GM18502 (cell line): ENCODE results near the gene ZMYND15.

Experiments
- ATAC-seq: cut with Tn5 transposase; IDR thresholded peaks from one replicate; pipeline ENCODE4 v1.9.1; 2021; ENCODE audit warnings: mild to moderate bottlenecking; ENCODE audit not compliant: unreplicated experiment, poor library complexity

The ZMYND15 gene

DNA sequence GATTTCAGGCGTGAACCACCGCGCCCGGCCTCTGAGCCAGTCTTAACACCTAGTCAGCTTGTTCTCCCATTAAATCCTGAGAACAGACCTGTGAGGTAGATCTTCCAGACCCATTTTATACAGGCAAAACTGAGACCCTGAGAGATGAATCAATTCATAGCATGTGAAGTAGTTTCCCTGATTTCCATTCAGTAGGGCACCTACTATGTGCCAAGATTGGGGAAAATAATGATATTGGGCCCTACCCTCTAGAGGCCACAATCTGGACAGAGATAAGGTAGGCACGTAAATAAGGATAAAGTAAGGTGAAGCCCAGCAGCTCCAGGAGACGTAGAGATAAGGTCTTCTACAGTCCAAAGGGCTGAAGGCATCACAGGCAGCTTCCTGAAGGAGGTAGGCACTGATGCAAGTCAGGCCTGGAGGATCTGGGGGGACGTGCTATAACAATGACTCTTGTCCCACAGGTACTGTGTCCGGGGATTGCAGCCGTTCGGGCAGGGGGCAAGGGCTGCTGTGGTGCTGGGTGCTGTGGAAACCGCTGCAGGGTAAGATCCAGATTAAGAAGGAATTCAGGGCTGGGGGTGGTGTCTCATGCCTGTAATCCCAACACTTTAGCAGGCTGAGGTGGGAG is 40.8 kb downstream of the ZMYND15 start:
- ATAC-seq: no peak

DNA sequence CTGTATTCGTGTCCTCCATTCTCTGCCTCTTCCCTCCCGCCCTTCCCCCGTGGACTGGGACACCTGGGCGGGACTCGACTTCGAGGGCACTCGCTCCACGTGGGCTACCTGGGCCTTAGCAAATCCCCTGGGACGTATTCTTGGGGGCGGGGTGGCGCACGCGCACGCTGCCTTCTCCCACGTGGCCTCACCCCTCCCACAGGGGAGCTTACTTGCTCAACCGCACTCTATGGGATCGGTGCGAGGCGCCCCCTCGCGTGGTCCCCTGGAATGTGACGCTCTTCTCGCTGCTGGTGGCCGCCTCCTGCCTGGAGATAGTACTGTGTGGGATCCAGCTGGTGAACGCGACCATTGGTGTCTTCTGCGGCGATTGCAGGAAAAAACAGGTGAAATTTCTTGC is 43.0 kb downstream of the ZMYND15 start:
- ATAC-seq: no peak

DNA sequence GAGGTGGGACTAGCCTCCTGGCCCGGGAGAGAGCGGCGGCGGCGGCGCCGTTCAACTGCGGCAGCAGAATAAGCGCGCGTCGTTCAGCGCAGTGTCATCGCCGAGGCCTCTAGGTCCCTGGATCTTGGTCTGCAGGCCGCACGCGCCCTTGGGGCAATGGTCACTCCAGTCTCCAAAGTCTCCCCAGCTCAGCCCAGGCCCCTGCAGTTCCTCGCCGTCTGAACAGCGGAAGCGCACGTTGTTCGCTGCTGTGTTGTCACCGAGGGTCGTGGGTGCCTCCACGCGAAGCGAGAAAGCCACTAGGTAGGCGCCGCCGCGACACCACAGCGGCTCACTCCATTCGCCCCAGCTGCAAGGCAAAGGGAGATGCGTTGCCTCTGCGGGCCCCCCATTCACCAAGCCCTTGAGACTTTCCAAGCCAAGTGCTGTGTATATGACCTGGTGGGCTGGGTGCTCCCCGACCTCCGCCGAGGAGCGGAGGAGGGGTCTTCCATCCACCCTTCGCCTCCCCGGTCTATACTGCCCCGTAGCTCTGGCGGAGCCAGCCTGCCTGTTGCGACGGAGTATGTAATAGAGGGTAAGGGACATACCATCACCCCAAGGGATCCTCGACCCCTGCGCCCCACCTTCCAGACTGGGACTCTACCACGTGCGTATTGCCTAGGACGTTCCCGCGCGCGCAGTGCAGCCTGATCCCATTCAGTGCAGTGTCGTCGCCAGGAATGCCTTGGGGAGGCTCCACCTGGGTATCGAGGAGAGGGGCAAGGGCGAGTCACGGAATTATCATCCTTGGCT is 45.9 kb downstream of the ZMYND15 start:
- ATAC-seq: no peak

DNA sequence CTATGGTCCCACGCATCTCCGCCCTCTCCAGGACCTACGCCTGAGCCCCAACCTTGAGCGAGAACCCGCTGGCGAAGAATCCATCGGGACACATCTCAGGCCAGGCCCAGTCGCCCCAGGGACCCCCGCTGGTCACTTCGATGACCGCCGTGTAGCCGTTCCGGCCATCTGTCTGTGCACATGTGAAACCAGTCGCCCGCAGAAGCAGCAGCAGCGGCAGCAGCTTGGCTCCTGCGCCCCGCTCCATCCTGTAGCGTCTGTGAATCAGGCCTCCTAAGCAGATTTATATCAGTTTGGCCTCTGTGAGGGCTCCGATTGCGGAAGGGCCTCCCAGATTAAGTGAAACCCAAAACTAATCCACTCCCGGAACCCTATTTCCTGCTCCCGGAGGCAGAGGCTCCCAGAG is 46.5 kb downstream of the ZMYND15 start, which contains the start of gene VMO1:
VMO1 (minus strand) TSS at position 259 of the 406 bp plus-strand sequence; CDS start at position 247, 12 bp downstream.
- ATAC-seq: no peak

DNA sequence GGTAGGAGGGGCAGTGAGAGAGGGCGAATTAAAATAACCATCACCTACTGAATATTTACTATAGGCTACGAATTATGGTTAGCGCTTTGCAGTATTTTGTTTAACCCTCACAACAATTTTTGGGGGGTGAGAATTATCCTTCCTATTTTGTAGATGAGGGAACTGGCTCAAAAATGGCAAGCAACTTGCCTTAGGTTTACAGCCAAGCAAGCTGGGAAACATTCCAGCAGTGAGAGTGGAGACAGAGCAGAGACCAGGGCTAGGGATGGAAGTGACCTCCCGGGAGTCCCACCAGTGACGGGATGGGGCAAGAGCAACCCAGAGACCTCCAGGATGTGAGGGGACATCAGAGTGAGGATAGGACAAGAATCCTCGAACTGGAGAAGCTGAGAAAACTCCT is 46.9 kb downstream of the ZMYND15 start:
- no peak for ATAC-seq

DNA sequence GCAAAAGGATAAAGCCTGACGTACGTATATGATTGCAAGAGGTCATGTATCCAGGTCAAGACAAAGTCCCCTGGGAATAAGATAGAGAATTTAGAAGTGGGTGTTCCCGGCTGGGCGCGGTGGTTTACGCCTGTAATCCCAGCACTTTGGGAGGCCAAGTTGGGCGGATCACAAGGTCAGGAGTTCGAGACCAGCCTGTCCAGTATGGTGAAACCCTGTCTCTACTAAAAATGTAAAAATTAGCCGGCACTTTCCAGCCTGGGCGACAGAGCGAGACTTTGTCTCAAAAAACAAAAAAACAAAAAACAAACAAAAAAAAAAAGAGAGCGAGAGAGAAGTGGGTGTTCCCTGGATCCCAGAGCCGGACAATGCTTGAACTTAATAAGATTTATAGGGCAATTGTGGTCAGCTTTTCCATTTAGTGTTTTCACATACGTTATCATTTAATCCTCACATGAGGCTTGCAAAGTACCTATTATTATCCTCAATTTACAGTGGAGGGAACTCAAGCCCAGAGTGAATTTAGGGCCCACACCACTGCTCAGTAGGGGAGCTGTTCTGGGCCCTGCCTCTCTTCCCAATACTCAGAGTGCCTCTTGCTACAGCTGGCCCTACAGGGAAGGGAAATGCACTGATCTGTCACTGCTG is 48.6 kb downstream of the ZMYND15 start:
- ATAC-seq: no peak

DNA sequence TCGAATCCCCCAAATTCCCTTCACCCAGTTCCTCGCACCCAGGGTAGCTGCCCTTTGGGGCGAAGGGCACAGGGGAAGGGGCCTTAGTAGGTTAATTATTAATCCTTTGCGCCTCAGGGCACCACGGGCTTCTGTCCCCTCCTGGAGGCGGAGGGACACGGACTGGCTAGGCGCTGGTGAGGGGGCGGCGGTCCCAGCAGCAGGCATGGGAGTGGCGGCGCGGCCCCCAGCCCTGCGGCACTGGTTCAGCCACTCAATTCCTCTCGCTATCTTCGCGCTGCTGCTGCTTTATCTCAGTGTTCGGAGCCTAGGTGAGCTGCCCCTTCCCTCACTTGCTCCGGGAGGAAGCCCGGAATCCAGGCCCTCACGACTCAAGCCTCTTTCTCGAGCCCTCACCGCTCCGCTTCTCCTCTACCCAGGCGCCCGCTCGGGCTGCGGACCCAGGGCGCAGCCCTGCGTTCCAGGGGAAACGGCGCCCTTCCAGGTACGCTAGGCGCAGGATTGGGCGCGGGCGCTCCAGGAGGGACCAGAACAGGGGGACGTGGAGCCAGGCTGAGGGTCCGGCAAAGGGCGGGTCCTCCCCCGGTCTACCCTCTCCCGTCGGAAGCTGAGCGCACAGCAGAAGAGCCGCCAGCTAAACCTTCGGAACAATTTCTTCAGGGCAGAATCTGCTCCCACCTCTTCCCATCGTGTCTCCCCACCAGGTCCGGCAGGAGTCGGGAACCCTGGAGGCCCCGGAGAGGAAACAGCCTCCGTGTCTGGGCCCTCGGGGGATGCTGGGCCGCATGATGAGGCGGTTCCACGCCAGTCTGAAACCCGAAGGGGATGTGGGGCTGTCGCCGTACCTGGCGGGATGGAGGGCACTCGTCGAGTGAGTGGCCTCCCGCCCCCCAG is 49.4 kb downstream of the ZMYND15 start, which contains the start of gene GLTPD2:
GLTPD2 (plus strand) TSS at position 158 of the 894 bp plus-strand sequence; CDS start at position 206, 48 bp downstream.
- ATAC-seq: no peak

DNA sequence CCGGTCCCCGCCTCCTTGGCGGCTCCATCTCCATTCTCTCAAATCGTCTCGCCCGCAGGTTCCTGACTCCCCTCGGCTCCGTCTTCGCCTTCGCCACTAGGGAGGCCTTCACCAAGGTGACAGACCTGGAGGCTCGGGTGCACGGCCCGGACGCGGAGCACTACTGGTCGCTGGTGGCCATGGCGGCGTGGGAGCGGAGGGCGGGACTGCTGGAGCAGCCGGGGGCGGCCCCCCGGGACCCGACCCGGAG is 50.0 kb downstream of the ZMYND15 start:
- ATAC-seq: no peak

DNA sequence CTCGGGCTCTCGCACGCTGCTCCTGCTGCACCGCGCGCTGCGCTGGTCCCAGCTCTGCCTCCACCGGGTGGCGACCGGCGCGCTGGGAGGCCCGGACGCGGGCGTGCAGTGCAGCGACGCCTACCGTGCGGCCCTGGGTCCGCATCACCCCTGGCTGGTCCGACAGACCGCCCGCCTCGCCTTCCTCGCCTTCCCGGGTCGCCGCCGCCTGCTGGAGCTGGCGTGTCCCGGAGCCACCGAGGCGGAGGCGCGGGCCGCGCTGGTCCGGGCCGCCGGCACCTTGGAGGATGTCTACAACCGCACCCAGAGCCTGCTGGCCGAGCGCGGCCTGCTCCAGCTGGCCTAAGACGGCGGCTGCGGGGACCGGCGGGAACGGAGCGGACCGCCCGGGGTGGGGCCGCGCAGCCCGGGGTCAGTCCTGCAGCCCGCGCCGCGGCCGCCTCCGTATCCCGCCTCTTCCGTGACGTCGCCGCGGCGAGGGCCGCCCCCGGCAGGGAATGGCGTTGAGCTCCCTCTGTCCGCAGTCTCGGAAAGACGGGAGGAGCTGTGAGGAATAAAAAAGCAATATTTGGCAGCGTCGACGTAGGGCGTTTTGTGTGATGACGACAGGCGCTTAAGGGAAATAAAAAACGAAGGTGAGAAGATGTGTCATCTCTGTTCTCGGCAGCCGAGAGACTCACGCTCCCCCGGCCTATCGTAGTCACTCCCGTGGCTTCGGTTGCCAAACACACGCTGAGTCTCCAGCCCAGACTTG is 50.5 kb downstream of the ZMYND15 start:
- ATAC-seq: peak; percentile 88

DNA sequence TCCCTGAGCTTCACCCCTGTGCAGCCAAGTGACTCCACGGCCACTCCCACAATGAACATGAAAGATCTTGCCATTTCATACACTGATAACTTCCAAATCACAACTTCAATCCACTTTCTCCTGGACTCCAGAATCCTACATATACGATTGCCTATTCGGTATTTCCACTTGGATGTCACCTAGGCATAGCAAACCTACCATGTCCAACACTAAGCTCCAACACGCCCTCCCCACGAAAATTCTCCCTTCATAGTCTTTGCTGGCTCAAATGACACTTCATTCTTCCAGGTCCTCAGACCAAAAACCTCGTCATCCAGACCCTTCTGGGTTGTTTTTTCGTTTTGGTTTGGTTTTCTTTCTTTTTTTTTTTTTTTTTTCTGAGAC is 51.1 kb downstream of the ZMYND15 start:
- no peak for ATAC-seq

DNA sequence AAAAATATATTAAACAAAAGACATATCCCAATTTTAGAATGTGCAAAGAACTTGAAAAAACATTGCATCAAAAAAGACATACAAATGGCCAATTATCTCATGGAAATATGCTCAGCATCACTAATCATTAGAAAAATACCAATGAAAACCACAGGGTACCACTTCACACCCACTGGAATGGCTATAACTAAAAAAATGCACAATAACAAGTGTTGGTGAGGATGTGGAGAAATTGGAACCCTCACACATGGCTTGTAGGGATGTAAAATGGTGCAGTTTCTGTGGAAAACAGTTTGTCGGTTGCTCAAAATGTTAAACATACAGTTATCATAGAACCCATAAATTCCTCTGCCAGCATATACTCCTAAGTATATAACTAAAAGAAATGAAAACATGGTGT is 55.5 kb downstream of the ZMYND15 start:
- no peak for ATAC-seq
